DMS53 (cell line): ENCODE results near the gene KIF26B.
"Not testable (repeated sequence)": the region's sequence is repeated elsewhere in the genome, so short reads cannot be mapped to it uniquely, and the experiment has no call there.

Experiments
- DNase-seq: peaks from one replicate; lab custom pipeline; 2025; lab: John Stamatoyannopoulos, UW

KIF26B gene

GRCh38 chr1:245652116-245652515 lies 497.3 kb downstream of the KIF26B start:
- DNase-seq, result no peak

GRCh38 chr1:245652660-245653427 lies 498.1 kb downstream of the KIF26B start:
- no peak for DNase-seq

GRCh38 chr1:245654460-245655050 lies 499.8 kb downstream of the KIF26B start:
- DNase-seq, result no peak

DNA sequence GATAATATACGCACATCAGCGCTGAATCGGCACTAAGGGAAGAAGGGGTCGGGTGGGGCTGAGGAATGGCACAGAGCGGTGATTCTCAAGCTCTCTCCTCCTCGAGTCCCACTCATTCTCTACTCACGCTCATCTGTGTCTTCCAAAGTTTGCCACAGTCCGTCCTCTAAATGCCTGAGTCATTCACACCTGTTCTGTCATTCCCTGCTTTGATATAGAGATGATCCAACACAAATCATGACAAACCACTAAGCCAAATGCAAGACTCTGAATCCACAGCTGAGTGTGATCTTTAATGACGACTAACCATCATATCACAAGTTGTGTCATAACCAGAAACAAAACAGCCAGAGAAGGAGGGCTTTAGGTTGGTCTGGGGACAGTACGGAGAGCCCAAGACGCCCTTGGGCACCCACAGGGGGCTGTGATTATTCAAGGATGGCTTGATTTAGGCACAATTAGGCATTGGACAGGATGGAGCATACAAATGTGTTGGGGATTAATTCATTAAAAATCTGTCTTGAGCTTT lies 501.5 kb downstream of the KIF26B start:
- no peak for DNase-seq

DNA sequence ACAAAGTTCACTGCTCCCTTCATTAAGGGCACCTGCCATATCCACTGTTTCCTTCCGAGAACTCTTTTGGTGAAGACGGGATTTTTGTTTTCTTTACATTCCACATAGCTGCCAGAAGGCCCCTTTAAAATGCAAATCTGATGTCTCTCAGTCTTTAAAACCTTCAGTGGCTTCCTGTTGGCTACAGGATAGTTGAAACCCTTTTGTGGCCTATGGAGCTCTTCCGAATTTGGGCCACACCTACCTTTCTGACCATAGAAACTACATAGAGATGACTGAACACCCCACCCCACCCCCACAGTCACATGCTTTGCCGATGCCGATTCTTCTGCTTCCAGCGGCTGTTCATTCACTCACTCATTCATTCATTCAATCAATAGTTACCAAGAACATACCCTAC lies 502.6 kb downstream of the KIF26B start:
- no peak for DNase-seq

GRCh38 chr1:245663373-245663772 lies 508.6 kb downstream of the KIF26B start:
- no peak for DNase-seq

GRCh38 chr1:245663841-245664240 lies 509.1 kb downstream of the KIF26B start:
- no peak for DNase-seq

GRCh38 chr1:245666412-245666811 lies 511.6 kb downstream of the KIF26B start:
- no peak for DNase-seq

DNA sequence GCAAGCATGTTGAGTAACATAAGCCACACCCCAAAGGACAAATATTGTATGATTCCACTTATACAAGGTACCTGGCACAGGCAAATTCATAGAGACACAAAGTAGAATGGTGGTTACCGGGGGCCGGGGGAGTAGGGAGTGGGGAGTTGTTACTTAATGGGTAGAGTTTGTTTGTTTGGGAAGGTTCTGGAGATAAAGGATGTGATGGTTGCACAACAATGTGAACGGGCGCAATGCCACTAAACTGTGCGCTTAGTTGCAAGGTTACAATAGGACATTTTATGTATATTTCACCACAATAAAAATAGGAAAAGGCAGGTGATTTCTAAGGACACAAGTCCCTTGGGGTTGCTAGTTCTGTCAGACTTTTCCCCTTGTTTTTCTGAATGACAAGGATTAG lies 516.6 kb downstream of the KIF26B start:
- DNase-seq, result no peak

- no peak for DNase-seq
Measured at GRCh38 chr1:245671966-245672767, 517.4 kb downstream of the KIF26B start.

DNA sequence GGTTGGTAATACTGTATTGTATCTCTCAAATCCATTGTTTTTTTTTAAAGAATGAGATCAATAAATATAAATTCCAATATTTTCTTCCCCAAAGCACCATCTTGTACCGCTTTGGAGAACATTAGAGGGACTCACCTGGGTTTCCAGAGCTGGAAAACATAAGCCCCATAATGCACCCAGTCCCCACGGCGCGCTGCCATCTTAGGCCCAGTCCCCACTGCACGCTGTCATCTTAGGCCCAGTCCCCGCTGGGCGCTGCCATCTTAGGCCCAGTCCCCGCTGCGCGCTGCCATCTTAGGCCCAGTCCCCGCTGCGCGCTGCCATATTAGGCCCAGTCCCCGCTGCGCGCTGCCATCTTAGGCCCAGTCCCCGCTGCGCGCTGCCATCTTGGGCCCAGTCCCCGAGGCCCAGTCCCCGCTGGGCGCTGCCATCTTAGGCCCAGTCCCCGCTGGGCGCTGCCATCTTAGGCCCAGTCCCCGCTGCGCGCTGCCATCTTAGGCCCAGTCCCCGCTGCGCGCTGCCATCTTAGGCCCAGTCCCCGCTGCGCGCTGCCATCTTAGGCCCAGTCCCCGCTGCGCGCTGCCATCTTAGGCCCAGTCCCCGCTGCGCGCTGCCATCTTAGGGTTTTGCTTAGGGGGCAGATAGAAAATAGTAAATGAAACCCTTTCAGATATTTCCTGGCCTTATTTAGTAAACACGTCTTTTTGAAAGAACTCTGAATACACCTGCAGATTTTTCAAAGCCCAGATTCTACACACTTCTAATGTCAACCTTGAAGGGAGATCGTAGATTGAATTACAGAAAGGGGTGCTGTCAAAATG lies 518.3 kb downstream of the KIF26B start:
- not testable (repeated sequence) for DNase-seq

- no peak for DNase-seq
Measured at GRCh38 chr1:245673881-245674414, 519.2 kb downstream of the KIF26B start.

DNA sequence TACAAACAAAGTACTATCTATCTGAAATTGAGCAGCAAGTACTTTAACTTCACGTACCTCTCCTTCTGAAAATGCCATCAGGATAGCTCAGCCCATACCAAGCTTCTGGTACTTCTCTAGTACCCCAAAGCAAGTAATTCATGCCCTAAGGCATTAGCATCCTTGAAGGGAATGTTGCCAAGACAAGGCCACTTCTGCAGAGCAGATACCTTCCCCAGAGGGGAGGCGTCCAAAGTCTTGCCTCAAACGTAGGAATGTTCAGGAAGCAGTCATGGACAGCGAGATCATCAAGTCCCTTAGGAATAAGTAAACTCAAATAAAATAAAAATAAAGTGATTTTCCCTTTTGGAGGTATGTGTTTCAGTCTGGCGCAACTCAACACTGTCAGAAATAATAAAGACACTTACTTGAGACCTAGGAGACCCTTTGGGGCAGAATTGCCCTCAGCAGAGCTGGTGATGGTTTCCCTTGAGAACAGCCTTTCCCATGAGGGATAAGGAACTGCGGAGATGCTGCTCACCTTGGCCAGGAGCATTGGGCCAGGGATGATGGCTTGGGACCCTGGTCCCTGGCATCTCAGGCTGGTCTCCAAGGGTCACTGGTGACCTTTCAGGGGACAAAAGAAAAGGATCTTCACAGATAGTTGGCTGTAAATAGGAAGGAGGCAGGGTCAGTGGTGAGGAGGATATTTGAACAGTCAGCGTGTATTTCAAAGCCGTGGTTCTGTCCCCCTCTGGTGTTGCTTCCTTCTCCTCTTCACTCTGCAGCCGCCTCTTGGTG lies 522.9 kb downstream of the KIF26B start:
- no peak for DNase-seq

- peak; percentile 23 for DNase-seq
Measured at GRCh38 chr1:245678860-245679411, 524.2 kb downstream of the KIF26B start.

GRCh38 chr1:245679821-245680780 lies 525.3 kb downstream of the KIF26B start:
- DNase-seq, result no peak

- no peak for DNase-seq
Measured at GRCh38 chr1:245682638-245683628, 528.1 kb downstream of the KIF26B start.

DNA sequence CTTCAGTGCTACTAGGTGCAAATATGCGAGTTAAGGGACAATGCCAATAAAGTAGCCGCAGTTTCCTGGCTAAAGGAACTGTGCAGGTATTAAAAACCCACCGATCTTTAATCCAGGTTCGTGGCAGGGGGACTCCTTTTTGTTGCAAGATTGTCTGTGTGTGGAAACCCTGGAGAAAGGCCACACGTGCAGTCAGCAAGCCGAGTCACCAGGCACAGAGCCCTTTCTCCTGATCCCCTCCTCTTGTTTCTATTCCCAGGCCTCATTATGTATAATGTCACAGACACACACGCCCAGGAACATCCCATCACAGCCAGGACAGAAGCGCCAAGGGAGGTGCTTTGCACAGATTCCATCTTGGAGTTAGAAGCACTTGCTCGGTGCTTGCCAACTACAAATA lies 528.9 kb downstream of the KIF26B start:
- no peak for DNase-seq

DNA sequence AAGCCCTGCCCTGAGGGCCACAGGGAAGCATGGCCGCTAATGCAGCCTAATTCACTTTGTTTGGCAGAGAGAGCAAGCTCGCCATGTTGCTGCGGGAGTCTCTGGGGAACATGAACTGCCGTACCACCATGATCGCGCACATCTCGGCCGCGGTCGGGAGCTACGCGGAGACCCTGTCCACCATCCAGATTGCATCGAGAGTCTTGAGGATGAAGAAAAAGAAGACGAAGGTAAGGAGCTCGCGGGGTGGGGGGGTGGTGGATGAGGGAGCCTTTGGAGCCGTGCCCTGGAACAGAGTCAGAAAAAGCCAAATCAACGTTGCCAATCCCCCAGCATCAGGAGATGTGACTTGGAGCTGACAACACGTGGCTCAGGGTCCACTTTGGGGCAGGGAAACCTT lies 529.4 kb downstream of the KIF26B start:
- DNase-seq, result no peak
